Stimulated activated CD8-positive, alpha-beta memory T cell treated with anti-CD3 and anti-CD28 coated beads, Interleukin-15, amount 100 ng/mL, for 4 hours (primary cell): Measurements from ENCODE around the gene GOLGA6L25.
"Not testable (repeated sequence)": the region's sequence is repeated elsewhere in the genome, so short reads cannot be mapped to it uniquely, and the experiment has no call there.

Experiments used
- DNase-seq, 2 donors: peaks; one replicate each; pipeline ENCODE4 v3.0.0-alpha.2; 2020; ENCODE audit warnings: low read depth in 2 of 2

The GOLGA6L25 gene

GRCh38 chr15:28553268-28553667, at the start of gene GOLGA6L25:
Gene GOLGA6L25, plus strand, starts transcription at chr15:28553568. Its CDS starts 61 bp downstream, at chr15:28553629.
- not testable (repeated sequence) for DNase-seq

DNA sequence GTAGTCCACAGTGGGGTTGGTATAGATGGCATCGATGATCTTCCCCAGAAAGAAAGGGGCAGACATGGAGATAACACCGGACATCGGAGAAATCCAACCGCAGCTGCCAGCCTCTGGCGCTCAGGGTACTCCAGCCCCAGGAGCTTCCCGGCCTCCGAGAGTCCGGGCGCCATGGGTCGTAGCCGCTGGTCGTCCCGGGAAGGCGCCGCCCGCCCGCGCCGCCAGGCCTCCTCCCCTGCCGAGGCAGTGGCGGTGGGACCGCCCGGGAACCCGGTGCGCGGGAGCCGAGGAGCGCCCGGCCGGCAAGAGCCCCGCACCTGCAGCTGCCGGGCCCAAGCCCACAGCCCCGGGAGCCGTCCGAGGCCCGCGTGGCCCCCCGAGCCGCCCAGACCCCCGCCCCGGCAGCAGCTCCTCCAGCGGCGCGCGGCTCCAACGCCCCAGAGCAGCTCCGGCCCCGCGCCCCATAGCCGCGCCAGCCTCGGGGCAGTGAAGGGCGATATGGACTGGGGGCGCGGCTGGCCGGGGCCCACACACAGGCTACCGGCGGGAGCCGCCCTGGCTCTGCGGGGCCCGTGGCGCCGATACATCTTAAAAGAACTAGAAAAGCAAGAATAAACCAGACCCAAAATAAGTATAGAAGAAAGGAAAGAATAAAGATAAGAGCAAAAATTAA, 45.0 kb upstream of the GOLGA6L25 start:
- not testable (repeated sequence) for DNase-seq

DNA sequence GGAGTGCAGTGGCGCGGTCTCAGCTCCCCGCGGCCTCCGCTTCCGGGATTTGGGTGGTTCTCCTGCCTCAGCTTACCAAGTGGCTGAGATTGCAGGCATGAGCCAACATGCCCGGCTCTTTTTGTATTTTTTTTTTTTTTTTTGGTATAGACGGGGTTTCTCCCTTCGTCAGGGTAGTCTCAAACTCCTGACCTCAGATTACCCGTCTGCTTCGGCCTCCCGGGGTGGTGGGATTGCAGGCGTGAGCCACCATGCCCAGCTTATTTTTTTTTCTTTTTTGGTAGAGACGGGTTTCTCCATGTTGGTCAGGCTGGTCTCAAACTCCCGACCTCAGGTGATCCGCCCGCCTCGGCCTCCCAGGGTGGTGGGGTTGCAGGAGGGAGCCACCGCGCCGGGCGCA, 39.2 kb upstream of the GOLGA6L25 start:
- DNase-seq, result not testable (repeated sequence)

DNA sequence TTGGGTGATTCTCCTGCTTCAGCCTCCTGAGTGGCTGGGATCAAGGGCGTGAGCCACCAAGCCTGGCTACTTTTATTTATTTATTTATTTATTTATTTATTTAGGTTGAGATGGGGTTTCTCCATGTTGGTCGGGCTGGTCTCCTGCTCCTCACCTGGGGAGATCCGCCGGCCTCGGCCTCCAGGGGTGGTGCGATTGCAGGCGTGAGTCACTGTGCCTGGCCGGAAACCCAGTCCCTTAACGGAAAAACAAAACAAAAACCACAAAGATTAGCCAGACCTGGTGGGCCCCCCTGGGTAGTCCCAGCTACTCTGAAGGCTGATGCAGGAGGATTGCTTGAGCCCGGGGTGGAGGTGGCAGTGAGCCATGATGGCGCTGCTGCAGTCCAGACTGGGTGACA, 38.2 kb upstream of the GOLGA6L25 start:
- not testable (repeated sequence) for DNase-seq

GRCh38 chr15:28532954-28533353, 20.4 kb upstream of the GOLGA6L25 start, which contains the start of gene GOLGA8G:
Gene GOLGA8G, minus strand, starts transcription at chr15:28532971. Its CDS starts 62 bp downstream, at chr15:28532909.
- not testable (repeated sequence) for DNase-seq

DNA sequence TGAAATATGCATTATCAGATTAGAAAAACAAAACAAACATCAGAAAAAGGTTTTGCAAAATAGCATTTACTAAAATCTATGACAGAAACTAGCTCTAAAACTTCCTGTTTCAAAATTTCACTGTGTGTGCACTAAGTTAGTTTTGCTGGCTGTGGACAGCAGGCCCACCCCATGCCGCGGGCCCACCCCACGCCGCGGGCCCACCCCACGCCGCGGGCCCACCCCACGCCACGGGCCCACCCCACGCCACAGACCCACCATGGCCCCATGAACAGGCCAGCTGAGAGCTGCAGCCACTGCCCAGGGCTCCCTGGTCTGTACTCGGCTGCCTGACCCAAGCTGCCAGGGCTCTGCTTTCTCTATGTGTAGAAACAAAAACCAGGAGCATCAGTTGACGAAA, 20.0 kb downstream of the GOLGA6L25 start:
- not testable (repeated sequence) for DNase-seq

- not testable (repeated sequence) for DNase-seq
Measured at GRCh38 chr15:28588977-28589606, 35.7 kb downstream of the GOLGA6L25 start.

DNA sequence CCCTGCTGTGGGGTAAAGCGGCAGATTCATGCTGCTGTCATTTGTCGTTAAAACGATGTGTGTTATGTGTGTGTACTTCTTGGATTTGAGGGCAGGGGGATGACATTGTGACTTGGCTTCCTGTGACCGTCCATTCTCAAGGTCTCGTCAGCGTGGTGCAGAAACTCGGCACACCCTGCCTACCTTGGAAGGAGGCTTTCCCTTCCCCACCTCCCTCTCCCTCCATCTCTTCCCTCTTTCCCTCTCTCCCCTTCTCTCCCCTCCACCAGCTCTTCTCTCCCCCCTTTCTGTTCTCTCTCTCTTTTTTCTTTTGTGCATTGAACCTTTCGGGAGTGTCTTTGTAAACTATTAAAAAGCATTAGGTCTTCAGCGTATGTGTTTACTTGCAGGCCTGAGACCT, 36.4 kb downstream of the GOLGA6L25 start:
- DNase-seq, result not testable (repeated sequence)

DNA sequence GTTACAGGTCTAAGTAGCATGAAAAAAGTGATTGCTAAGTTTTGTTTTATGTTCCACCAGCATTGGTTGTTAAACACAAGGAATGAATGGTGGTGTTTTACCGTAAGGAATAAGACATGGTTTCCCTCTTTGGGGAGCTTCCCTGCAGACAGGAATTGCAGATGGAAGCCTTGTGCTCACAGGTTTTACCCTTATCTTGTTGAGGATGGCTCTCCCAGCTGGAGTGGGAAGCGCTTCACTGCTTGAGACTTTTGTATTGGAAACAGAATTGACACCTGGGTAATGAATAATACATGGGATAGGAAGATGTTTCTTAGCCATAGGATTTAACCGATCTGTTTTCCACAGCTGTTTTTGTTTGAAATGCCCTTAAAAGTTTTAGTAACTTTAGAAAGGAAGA, 39.0 kb downstream of the GOLGA6L25 start:
- DNase-seq, result not testable (repeated sequence)

- not testable (repeated sequence) for DNase-seq
Measured at GRCh38 chr15:28593424-28594129, 40.2 kb downstream of the GOLGA6L25 start.

GRCh38 chr15:28597471-28597870, 44.1 kb downstream of the GOLGA6L25 start:
- DNase-seq, result not testable (repeated sequence)

DNA sequence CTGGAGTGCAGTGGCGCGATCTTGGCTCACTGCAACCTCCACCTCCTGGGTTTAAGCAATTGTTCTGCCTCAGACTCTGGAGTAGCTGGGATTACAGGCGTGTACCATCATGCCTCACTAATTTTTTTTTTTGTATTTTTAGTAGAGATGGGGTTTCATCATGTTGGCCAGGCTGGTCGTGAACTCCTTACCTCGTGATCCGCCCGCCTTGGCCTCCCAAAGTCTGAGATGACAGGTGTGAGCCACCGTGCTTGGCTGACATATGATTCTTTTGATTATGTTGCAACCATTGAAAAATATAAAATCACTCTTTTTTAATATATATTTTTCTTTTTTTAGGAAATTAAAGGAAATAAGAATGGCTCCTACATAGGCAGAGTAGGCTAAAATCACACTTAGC, 44.8 kb downstream of the GOLGA6L25 start:
- DNase-seq, result not testable (repeated sequence)

DNA sequence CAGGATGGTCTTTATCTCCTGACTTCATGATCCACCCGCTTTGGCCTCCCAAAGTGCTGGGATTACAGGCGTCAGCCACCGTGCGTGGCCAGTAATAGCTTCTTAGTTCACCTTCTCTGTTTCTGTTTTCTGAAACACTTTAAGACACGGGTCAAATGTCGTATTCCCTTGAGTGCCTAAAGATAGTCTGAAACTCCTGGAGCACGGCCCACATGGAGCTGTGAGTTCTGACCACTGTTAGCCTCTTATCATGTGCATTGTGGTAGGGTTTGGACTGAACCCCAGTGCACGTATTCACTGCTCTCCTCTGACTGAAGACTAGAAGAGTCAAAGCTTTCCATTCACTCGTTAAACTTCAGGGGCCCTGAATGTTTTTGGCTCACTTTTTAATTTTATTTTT, 48.8 kb downstream of the GOLGA6L25 start:
- DNase-seq, result not testable (repeated sequence)
